ENCODE results near the gene PHKA2. TPM values are rescaled to one million over a fixed set of nuclear protein-coding genes. Genes with fewer than 3 reads are reported as not detected.

The PHKA2 gene
- polyA plus RNA-seq, 3 donors, result 32.6 to 35.4 (median 33.1) TPM

DNA sequence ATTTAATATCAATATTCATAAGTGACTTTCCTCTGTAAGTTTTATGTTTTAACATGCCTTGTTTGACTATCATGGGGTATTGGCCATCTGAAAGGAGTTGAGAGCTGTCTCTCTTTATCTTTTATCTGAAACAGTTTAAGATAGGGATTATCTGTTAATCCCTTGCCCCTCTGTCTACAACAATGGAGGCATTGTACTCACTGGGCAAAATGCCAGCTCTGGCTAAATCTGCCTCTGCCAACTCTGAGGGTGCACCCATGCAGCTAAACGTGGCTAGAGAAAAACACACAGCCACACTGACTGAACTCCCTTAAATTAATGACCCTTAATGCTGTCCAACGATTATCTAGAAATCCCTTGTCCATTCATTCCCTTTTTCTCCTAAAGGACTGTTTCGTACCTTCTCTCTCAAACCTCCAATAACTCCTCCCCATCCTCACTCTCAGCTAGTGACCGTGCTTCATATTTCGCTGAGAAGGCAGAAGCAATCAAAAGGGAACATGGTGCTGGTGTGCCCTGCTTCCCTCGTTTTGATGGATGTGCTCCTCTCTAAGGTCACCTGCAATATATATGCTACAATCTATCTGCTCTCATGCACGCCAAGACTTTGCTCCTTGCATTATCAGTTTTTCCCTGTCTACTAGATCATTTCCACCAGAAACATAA lies 10.3 kb downstream of the PHKA2 start:
- DNase-seq (ENCODE audit: low read depth in 3 of 3, low spot score in 2 of 3), result no peak

DNA sequence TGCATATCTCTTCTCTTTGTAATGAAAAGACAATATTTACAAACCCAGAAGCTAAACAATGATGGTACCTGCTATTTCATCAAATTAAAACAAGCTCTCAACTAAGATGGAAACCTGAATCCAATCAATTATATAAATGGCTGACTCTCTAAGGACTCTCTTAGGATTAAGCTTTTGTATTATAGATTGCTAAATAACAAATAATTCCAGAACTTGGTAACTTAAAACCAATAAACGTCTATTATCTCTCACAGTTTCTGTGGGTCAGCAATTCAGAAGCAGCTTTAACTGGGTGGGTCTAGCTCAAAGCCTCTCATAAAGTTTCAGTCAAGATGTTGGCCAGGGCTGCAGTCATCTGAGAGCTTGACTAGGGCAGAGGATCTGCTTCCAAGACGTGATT lies 12.4 kb downstream of the PHKA2 start:
- no peak for DNase-seq (ENCODE audit: low read depth in 3 of 3, low spot score in 2 of 3)

DNA sequence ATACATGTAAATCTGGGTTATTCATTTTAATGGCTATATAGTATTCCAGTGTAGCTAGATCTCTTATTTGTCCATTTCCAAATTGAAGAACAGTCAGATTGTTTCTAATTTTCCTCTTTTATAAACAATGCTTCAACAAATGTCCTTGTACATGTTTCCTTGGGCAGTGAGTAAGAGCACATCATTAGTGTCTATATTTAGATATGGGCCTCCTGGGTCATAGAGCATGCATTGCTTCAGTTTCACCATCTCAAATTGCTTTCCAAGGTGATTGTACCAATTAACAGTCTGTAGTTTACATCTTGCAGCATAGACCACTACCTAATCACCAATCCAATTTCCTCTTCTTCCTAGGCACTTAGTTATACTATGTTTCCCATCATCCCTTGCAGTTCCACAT lies 13.4 kb downstream of the PHKA2 start:
- DNase-seq (ENCODE audit: low read depth in 3 of 3, low spot score in 2 of 3), result no peak

DNA sequence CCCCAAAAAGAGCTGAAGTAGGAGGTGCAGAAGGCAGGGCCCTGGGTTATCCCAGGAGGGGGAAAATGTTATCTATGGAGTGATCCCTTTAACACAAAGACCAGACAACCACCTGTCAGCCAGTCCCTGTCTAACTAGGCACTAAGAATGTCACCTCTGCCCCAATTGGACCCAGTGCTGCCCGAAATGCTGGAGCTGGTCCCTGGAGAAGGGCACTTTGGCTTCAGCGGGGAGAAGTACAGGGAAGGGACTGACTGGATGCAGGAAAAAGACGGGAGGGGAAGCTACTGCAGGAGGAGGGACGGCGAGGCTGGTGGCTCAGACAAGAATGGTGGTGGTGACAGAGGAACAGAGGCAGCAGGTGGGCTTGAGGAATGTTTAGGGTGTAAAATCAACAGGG lies 17.3 kb downstream of the PHKA2 start:
- no peak for DNase-seq (ENCODE audit: low read depth in 3 of 3, low spot score in 2 of 3)

DNA sequence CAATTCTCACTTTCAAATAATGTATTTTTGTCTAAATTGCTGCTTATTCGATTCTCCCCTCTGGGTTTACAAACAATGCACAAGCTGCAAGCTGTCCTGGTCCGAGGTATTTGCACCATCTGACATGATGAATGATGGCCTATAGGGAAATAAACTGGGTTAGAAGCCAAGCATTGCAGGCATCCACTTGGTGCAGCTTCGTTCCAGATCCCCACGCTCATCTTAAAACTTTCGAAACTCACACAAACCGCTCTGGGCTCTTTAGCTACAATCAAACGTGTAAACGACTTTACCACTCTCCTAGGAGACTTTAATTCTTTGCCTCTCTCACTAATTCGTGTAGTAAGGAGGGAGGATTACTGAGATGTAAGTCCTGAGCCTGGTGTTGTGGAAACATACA lies 19.0 kb downstream of the PHKA2 start:
- no peak for DNase-seq (ENCODE audit: low read depth in 3 of 3, low spot score in 2 of 3)

DNA sequence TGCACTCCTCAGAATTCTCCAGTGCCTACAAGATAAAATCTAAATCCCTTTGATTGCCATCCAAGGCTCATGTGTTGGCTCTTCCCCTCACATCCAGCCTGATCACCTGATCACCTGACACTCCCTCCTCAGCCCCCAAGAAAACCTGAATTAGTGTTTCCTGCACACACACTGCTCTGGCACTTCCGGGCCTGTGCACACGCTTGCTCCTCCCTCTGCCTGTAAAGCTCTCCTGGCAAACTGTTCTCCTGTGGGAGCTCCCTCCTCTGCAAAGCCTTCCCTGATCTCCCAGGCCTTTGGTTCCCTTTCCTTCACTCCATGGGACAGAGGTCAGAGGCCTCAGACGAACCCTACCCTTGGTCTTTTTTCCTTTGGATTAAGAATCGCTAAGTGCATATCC lies 19.9 kb downstream of the PHKA2 start:
- no peak for DNase-seq (ENCODE audit: low read depth in 3 of 3, low spot score in 2 of 3)

DNA sequence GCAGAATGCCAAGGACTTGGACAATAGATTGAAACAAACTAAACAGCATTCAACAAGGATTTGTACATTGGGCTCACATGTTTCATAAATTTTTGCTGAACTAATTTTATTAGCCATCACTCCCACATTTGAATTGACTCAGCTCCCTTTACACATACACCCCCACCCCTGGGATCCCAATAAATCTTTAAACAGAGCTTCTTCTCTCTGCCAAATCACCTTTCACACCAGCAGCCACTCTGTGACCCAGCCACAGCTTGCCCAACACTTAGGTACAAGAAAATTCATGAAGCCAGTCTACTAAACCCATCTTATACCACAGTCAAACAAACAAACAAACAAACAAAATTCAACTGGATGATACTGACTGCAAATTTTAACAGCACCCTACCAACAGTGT lies 21.6 kb downstream of the PHKA2 start:
- no peak for DNase-seq (ENCODE audit: low read depth in 3 of 3, low spot score in 2 of 3)

DNA sequence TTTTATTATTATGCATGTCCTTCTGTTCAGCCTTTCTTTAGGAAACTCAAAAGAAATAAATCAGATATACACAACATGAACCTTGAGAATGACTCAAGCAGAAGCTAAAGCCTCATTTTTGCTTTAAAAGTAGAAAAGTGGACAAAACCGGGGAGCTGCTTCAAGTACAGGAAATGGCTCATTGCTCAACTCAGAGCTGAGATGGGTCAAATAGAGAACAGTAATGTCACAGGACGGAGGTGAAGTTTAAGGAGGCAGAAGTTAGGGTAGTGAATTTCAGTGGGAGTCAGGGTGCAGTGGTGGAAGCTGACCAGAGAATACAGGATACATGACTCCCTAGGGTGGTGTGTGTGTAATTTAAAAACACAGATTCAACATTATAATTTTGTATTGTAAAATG lies 22.2 kb downstream of the PHKA2 start:
- DNase-seq (ENCODE audit: low read depth in 3 of 3, low spot score in 2 of 3), result no peak

DNA sequence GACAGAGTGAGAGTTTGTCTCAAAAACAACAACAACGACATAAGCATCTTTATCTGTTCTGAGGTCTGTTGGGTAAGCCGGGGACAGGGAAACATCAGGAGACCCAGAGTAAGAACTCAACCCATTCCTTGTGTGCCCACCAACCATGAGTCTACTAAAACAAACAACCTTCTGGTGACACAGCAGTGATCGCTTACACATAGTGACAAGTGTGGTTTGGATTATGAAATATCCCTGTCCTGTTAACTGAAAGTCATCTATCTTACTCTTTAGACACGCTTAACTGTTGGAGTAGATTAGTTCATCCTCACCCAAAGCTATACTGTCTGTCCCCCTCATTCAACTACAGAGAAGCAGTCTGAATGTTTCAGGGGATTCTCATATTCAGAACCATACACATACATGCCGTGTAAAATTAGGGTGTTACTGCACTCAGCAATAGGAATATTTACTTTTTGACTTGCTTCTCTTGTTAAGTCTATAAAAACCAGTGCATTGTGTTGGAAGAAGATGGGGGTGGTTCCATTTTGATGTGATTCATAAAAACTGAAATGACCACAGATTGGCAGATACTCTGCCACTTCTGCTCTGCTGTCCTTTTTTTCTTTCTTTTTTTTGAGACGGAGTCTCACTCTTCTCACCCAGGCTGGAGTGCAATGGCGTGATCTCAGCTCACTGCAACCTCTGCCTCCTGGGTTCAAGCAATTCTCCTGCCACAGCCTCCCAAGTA lies 27.4 kb downstream of the PHKA2 start:
- DNase-seq (ENCODE audit: low read depth in 3 of 3, low spot score in 2 of 3), result no peak

DNA sequence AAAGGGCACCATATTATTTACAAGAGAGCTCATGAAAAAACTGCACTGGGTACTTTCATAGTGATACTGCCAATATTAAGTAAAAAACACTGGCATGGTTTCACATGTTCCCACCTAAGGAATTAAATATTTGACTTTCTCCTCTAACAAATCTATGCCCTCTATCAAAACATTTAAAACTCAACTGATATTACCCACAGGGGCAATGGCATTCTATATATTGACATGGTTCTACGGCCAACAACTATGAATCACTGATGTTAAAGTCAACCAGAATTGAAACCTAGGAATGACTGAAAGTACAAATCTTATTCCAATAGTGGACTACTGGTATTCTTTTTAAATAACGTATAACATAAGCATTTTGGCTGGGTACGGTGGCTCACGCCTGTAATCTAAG lies 28.2 kb downstream of the PHKA2 start:
- DNase-seq (ENCODE audit: low read depth in 3 of 3, low spot score in 2 of 3), result no peak

DNA sequence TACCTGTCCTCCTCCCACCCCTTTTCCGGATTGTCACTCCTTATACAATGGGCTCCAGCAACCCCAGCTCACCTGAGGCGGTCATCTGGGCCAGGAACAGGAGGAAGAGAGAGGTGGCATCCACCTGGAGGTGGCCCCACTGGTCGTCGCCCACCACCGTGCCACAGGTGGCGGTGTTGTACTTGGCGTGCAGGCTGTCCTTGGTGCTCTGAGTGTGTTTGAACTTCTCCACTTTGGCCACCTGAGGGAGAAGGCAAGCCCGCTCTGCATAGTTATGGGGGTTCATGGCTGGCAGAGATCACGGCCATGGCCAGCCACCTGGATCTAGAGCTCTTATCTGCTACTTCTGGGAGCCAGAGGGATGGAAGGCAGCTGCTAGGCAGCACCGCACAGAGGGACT lies 32.9 kb downstream of the PHKA2 start:
- no peak for DNase-seq (ENCODE audit: low read depth in 3 of 3, low spot score in 2 of 3)

DNA sequence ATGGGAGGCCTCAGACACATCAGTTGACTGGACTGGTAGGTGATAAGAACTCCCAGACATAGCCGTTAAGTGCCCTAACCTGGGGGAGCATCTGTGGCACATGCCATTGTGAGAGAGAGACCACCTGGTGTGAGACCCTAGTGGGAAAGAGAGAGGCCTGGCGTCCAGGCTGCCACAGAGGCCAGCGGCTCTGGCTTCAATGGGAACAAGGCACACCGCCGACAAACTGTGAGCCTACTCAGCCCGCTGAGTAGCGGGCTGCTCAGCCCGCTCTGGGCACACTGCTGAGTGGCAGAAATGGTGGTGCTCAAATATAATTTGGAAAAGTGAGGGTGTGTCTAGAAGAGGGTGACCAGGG lies 34.0 kb downstream of the PHKA2 start:
- DNase-seq (ENCODE audit: low read depth in 3 of 3, low spot score in 2 of 3), result no peak

DNA sequence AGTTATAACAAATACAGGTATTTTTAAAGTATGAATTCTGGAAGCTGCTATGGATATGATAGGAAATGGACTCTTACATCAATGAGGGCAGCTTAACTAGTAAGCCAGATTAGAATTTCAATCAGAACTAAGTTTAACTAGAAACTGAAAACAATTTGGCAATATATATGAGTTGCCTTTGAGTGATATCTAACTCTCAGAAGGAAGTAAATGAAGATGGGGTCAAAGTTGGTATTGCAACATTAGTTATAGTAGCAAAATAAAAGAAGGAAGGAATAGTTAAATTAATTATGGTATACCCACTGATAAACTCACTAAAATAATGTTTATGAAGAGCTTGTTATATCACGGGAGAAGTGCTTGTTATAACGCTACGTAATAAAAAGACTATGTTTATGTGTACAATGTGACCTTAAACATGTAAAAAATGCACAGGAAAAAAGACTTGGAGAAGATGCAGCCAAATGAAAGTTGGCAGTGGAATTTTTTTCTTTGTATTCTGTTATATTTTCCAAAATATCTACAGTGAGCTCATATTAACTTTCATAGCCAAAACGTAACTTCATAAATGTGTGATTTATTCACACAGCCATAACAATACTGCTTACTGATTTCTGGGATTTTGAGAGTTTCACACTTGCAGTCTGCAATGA lies 34.5 kb downstream of the PHKA2 start:
- no peak for DNase-seq (ENCODE audit: low read depth in 3 of 3, low spot score in 2 of 3)

DNA sequence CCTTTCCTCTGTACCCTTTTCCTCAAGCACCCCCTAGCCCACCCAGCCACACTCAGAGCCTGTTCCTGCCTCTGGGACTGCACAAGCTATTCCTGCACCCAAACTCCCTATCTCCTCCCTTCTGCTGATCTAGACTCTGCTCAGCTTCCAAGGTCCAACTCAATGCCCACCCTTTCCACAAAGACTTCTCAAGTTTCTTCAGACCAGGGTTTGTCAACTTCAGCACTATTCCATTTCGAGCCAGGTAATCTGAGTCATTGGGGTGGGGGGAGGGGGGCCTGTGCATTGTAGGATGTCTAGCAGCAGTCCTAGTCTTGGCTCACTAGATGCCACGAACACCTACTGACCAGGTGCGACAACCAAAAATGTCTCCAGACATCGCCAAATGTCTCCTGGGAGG lies 37.3 kb downstream of the PHKA2 start:
- DNase-seq (ENCODE audit: low read depth in 3 of 3, low spot score in 2 of 3), result no peak

DNA sequence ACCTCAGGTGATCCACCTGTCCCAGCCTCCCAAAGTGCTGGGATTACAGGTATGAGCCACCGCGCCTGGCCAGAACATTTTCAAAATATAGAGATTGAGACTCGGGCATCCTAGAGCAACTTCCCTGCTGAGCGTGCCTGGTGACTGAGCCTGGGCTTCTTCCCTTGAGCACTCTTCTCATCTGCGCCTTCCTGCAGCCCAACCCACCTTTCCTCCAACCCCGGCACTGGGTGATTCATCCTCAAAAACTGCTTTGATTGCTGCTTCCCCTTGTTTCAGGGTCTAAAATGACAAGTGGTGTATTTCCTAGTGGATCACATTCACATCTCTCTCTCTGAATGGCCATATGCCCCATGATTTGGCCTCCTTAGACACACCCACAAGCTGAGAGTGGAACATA lies 37.8 kb downstream of the PHKA2 start:
- no peak for DNase-seq (ENCODE audit: low read depth in 3 of 3, low spot score in 2 of 3)

DNA sequence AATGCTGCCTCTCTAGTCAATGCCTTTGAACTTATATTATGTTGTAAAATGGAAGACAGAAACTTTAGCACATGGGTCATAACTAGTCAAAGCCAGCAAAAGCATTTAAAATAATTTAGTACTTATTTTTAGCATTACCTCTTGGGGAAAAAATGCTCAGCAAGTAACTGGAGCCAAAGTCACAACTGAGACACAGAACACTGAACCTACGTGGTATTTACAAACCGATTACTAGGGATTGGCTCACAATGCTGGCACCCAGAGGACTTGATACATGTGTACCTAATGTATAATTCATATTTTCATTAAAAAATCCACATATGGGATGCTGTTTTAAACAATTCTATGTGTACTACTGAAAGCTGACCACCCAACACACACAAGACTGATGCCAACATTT lies 38.4 kb downstream of the PHKA2 start:
- DNase-seq (ENCODE audit: low read depth in 3 of 3, low spot score in 2 of 3), result no peak

DNA sequence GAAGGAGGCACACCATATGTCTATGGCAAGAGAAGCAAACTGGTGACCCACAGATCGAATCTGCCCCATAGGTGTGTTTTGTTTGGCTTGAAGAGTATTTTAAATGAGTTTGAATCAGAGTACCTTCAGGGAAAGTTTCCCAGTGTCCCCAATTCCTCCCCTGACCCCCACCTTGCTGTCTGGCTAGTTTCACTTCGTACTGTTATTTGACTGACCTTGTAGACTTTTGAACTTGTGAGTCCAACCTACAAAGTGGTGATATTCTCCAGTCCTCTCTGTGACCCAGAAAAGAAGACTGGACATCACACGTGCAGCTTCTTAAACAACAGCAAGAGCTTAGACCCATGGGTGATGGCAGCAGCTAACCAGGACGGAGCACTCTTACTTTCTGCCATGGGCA lies 39.4 kb downstream of the PHKA2 start:
- no peak for DNase-seq (ENCODE audit: low read depth in 3 of 3, low spot score in 2 of 3)

DNA sequence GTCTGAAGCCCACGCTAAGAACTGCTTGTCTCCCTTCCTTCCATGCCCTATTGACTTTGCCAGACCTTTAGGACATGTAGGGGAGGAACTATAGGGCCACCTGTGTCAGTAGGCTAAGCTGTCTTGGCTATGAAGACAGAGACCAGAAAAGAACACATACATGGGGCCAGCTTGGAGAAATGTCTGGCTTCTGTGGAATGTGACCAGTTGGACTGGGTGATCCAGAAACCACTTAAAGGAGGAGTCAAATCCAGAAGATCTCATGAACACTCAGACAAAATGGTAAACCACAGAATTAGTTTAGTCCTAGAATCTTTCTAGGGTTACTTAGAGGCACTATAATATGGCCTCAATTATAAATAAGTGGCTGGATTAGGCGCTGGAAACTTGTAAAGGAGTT lies 42.0 kb downstream of the PHKA2 start:
- no peak for DNase-seq (ENCODE audit: low read depth in 3 of 3, low spot score in 2 of 3)

DNA sequence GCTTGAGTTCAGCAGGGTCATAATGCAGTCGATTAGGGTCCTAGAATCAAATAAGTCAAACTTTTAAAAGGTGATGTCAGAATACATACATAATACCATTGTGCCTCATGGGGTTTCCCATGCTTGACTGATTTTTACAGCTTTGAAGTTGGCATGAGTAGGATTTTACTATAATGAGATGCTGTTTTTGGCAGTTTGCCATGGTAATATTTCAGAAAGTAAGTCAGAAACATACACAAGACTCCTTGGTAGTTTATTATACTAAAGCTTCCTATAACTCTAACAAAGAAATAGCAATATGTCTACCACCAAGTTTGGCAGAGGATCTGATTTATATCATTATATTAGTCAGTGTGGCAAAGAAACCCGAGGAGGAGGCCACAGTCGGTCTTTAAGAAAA lies 45.2 kb downstream of the PHKA2 start:
- no peak for DNase-seq (ENCODE audit: low read depth in 3 of 3, low spot score in 2 of 3)

DNA sequence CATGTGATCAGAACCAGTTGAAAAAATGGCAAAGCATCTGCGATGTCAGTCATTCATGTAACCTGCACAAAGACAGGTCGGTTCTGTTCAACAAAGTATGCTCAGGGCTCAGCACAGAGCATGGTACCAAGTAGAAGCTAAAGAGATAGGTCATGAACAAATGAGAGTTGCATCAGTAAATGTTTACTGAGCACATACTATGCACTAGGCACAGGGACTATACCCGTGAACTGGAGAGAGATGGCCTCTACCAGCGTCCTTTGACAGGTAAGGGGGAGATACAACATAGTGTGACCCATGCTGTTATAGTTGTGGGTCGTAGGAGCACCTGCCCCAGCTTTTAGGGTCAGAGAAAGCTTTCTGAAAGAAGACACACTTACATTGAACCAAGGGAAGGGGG lies 46.7 kb downstream of the PHKA2 start:
- DNase-seq (ENCODE audit: low read depth in 3 of 3, low spot score in 2 of 3), result no peak

DNA sequence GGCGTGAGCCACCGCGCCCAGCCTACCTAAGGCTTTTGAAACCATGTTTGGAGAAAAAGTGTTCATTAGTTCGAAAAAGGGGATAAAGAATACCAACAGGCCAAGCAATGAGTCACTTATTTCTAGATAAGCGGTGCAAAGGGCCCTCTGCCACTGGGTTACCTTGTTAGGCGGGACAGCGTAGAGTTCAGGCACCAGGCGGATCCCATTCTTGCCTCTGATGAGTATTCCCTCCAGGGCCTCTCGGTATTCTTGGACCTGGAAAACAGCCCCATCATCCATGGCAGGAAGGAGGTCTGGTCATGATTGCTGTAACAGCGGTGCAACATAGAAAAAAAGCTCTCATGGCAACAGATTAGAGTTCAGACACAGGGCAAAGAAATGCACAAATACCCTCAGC lies 48.0 kb downstream of the PHKA2 start:
- no peak for DNase-seq (ENCODE audit: low read depth in 3 of 3, low spot score in 2 of 3)

DNA sequence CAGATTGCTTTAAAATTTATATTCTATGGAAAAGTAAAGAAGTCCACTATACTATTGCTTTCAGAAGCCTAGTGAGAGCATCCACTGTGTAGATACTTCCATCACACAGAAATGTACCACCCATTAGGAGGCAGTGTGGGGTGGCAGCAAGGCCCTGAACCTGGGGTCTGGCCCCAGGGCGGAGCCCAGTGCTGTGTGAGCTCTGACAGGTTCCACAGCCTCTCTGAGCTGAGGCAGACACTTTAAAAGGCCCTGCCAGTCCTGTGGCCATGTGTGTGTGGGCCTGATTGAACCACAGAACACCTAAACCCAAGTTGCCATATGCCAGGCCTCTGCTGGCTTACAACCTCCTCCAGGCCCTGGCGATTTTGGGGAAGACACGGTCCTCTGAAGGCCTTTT lies 49.2 kb downstream of the PHKA2 start:
- no peak for DNase-seq (ENCODE audit: low read depth in 3 of 3, low spot score in 2 of 3)

All from right renal cortex interstitium (tissue), 3 donors.